ENCODE measurements around the gene RRBP1.

The RRBP1 gene

DNA sequence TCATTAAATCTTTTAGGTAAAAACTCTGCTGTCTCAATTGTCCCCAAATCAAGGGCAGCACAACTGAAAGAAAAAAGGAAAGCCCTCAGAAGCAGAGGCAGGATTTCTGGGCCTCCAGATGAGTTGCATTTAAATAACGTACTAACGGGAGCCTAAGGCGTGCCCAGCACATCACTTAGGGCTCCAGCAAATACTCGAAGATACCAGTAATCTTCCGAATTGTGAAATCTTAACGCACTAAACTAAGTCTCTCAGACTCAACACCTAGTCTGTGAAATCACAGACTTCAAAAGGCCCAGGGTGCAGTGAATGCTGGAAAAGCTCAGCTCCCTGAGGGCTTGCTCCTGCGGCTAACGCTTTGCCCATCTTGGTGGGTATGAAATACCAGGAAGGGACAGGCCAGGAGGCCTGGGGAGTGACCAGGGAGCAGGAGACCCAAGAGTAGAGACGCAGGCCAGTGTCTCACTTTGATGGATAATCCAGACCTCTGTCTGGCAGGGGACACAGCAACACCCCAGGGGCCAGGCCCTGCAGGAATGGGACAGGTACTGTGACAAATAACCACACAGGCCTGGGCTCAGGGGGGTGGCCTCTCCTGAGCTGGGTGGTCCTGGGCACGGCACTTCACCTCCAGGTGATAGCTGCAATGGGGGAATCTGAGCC lies 36.4 kb downstream of the RRBP1 start:
- TF ChIP-seq SIN3A (IDR thresholded peaks at IDR 0.05; ENCODE audit: borderline replicate concordance, insufficient read depth, low read length), result no peak
- TF ChIP-seq, protein P1, sequence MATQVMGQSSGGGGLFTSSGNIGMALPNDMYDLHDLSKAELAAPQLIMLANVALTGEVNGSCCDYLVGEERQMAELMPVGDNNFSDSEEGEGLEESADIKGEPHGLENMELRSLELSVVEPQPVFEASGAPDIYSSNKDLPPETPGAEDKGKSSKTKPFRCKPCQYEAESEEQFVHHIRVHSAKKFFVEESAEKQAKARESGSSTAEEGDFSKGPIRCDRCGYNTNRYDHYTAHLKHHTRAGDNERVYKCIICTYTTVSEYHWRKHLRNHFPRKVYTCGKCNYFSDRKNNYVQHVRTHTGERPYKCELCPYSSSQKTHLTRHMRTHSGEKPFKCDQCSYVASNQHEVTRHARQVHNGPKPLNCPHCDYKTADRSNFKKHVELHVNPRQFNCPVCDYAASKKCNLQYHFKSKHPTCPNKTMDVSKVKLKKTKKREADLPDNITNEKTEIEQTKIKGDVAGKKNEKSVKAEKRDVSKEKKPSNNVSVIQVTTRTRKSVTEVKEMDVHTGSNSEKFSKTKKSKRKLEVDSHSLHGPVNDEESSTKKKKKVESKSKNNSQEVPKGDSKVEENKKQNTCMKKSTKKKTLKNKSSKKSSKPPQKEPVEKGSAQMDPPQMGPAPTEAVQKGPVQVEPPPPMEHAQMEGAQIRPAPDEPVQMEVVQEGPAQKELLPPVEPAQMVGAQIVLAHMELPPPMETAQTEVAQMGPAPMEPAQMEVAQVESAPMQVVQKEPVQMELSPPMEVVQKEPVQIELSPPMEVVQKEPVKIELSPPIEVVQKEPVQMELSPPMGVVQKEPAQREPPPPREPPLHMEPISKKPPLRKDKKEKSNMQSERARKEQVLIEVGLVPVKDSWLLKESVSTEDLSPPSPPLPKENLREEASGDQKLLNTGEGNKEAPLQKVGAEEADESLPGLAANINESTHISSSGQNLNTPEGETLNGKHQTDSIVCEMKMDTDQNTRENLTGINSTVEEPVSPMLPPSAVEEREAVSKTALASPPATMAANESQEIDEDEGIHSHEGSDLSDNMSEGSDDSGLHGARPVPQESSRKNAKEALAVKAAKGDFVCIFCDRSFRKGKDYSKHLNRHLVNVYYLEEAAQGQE (IDR thresholded peaks at IDR 0.05; ENCODE audit: insufficient read depth in 1 of 2, low read depth in 2 of 2, low read length in 2 of 2), result no peak
- no peak for TF ChIP-seq POLR2AphosphoS5 (IDR thresholded peaks at IDR 0.05; ENCODE audit: low read depth, low read length)
- TF ChIP-seq TAF1 (IDR thresholded peaks at IDR 0.05; ENCODE audit: borderline replicate concordance, insufficient read depth, low read length), result no peak
- TF ChIP-seq FOXP2 (optimal IDR thresholded peaks at IDR 0.05; ENCODE audit: borderline replicate concordance, extremely low read depth, extremely low read length, insufficient read depth), result no peak

DNA sequence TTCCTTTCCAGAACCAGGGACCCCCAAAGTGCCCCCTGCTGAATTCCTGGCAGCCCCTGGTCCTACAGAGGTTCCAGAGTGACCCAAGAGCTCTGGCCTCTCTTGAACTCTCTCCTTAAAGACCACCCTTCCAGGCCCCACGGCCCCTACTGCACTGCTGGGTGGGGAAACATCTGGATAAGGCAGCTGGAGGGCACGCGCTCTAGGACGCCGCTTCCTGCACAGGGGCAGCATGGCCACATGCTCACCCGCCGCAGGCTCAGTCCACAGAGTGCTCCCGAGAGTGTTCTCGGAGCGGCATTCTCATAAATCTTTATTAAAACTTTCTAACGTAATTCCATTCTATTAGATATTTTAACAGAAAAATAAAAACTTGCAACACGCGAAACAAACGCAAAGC lies 37.0 kb downstream of the RRBP1 start:
- TF ChIP-seq POLR2AphosphoS5 (IDR thresholded peaks at IDR 0.05; ENCODE audit: low read depth, low read length) (no peak), SIN3A (IDR thresholded peaks at IDR 0.05; ENCODE audit: borderline replicate concordance, insufficient read depth, low read length) (no peak), FOXP2 (optimal IDR thresholded peaks at IDR 0.05; ENCODE audit: borderline replicate concordance, extremely low read depth, extremely low read length, insufficient read depth) (no peak)

DNA sequence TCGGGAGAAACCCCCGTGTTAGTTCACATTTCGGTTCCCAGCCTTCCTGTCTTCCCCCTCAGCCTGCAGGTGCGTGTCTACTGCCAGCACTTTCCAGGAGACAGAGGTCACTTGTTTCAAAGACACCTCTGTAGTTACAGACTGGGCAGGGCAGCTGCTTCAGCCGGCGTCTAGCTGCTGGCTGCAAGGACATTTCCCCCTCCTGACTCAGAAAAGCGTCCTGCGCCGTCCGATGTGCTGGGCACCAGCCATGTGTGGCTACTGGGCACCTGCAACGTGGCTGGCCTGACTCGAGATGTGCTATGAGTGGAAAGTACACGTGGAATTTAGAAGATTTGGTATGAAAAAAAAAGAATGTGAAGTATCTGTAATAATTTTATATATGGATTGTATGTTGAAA lies 37.6 kb downstream of the RRBP1 start:
- TF ChIP-seq SIN3A (IDR thresholded peaks at IDR 0.05; ENCODE audit: borderline replicate concordance, insufficient read depth, low read length) (no peak), POLR2AphosphoS5 (IDR thresholded peaks at IDR 0.05; ENCODE audit: low read depth, low read length) (no peak), FOXP2 (optimal IDR thresholded peaks at IDR 0.05; ENCODE audit: borderline replicate concordance, extremely low read depth, extremely low read length, insufficient read depth) (no peak), TAF1 (IDR thresholded peaks at IDR 0.05; ENCODE audit: borderline replicate concordance, insufficient read depth, low read length) (no peak)
- TF ChIP-seq, protein P1 (IDR thresholded peaks at IDR 0.05; ENCODE audit: insufficient read depth in 1 of 2, low read depth in 2 of 2, low read length in 2 of 2), result no peak

DNA sequence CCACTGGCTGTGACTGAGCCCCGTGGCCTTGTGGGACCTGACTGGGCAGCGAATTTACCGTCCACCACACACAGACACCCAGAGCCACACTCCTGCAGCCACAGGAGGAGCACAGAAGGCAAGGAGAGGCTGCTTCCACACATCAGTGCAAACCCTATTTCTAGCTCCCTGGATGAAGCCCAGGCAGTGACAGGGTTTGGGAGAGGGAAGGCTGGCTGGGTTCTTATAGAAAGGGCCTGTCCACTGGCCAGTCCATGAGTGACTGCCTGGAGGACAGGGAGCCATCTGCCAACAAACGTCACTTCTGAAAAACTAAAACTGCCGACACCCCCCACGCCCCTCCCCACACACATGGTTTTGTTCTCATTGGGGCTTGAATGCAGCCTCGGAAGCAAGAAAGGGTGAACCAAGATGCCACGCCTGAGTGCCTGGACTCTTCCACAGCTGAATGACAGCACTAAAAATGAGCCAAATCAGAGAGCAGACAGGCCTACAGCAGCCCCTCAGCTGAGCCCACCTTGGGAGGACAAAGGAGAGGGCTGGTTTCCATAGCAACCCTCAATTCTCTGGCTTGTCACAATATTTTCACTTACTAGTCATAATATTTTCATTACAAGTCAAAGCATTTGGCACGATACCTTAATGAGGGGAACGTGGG lies 38.4 kb downstream of the RRBP1 start:
- TF ChIP-seq POLR2AphosphoS5 (IDR thresholded peaks at IDR 0.05; ENCODE audit: low read depth, low read length), result no peak
- no peak for TF ChIP-seq TAF1 (IDR thresholded peaks at IDR 0.05; ENCODE audit: borderline replicate concordance, insufficient read depth, low read length)
- TF ChIP-seq, protein P1 (IDR thresholded peaks at IDR 0.05; ENCODE audit: insufficient read depth in 1 of 2, low read depth in 2 of 2, low read length in 2 of 2), result no peak
- TF ChIP-seq SIN3A (IDR thresholded peaks at IDR 0.05; ENCODE audit: borderline replicate concordance, insufficient read depth, low read length), result no peak
- no peak for TF ChIP-seq FOXP2 (optimal IDR thresholded peaks at IDR 0.05; ENCODE audit: borderline replicate concordance, extremely low read depth, extremely low read length, insufficient read depth)

DNA sequence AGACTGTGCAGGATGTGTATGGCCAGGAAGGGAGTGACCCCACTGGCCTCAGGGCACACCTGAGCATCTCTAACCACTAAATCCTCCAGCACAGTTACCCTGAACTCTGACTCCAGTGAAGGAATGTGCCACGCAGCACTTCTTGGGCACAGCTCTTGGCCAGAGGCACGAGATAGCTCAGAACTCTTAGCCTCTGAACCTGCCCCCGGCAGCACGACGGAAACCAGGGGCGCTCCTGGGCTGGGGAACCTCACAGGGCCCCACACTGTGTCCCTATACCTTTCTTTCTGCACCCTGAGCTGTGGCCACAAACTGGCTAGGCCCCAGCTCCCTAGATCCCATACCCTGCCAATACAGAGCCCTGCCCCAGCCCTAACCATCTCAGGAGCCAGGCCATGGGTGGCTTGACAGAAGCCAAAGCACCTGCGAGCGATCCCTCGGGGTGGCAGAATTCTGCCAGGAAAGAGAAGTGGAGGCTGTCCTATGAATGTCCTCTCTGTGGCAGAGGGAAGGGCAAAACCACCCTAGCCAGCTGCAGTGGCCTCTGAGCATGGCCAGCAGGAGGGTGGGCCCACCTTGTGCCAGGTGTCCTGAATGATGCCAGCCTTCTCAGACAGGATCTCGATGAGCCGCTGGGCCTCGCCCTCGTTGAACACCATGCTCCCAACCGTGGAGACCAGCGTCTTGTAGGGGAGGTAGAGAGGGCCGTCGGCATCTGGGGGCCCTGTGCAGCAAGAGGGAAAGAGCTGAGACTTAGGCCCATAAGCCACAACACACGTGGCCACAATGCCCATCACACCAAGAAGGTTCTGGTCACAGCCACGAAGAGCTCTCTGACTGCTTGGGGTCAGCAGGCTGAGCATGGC lies 39.4 kb downstream of the RRBP1 start:
- TF ChIP-seq SIN3A (IDR thresholded peaks at IDR 0.05; ENCODE audit: borderline replicate concordance, insufficient read depth, low read length) (no peak), FOXP2 (optimal IDR thresholded peaks at IDR 0.05; ENCODE audit: borderline replicate concordance, extremely low read depth, extremely low read length, insufficient read depth) (no peak), POLR2AphosphoS5 (IDR thresholded peaks at IDR 0.05; ENCODE audit: low read depth, low read length) (no peak), TAF1 (IDR thresholded peaks at IDR 0.05; ENCODE audit: borderline replicate concordance, insufficient read depth, low read length) (no peak)
- TF ChIP-seq, protein P1 (IDR thresholded peaks at IDR 0.05; ENCODE audit: insufficient read depth in 1 of 2, low read depth in 2 of 2, low read length in 2 of 2), result no peak
